Spleen (tissue), 11 donors: ENCODE data around the gene DELE1. TPM values are rescaled to one million over a fixed set of nuclear protein-coding genes. Genes with fewer than 3 reads are reported as not detected.

Experiments used
- DNase-seq: peaks from one replicate; pipeline ENCODE4 v3.0.0-alpha.2; 2020
- H3K27ac ChIP-seq, 8 donors: fragments of 200-600 bp; sonication (generic) in 7 of 8; 1 replicate in 4 of 8; 2 replicates in 4 of 8; pipeline versions ENCODE4 v1.5.0 to v1.8.0; 2016 to 2021; ENCODE audit warnings: inconsistent platforms in 4 of 8, mild to moderate bottlenecking in 4 of 8, moderate library complexity in 1 of 8
- H3K27me3 ChIP-seq, 7 donors: fragments of 200-600 bp; sonication (generic) in 6 of 7; replicated peaks in 1 of 7; 1 replicate in 4 of 7; 2 replicates in 3 of 7; pipeline versions ENCODE4 v1.5.0 to v1.8.0; 2016 to 2021; ENCODE audit warnings: inconsistent platforms in 3 of 7, mild to moderate bottlenecking in 1 of 7
- H3K36me3 ChIP-seq, 6 donors: fragments of 200-600 bp; sonication (generic) in 5 of 6; 1 replicate in 4 of 6; 2 replicates in 2 of 6; pipeline versions ENCODE4 v1.5.0 to v1.8.0; 2016 to 2021; ENCODE audit warnings: inconsistent platforms in 2 of 6
- H3K4me1 ChIP-seq, 6 donors: fragments of 200-600 bp; sonication (generic) in 5 of 6; 1 replicate in 3 of 6; 2 replicates in 3 of 6; pipeline versions ENCODE4 v1.5.0 to v1.8.0; 2016 to 2021; ENCODE audit warnings: inconsistent platforms in 3 of 6
- H3K4me3 ChIP-seq, 8 donors: fragments of 200-600 bp; sonication (generic) in 7 of 8; 1 replicate in 4 of 8; 2 replicates in 4 of 8; pipeline versions ENCODE4 v1.5.0 to v1.8.0; 2016 to 2021; ENCODE audit warnings: inconsistent platforms in 4 of 8, mild to moderate bottlenecking in 4 of 8, moderate library complexity in 2 of 8
- H3K9me3 ChIP-seq, 8 donors: fragments of 200-600 bp; sonication (generic) in 7 of 8; 1 replicate in 4 of 8; 2 replicates in 4 of 8; pipeline versions ENCODE4 v1.5.0 to v1.8.0; 2016 to 2021; ENCODE audit warnings: inconsistent platforms in 4 of 8
- POLR2A ChIP-seq, 3 donors: fragments of 450-650 bp; IDR thresholded peaks; one replicate each; pipeline ENCODE4 v1.5.1; 2017; ENCODE audit warnings: antibody characterized with exemption in 3 of 3, mild to moderate bottlenecking in 1 of 3
- POLR2AphosphoS5 ChIP-seq, 3 donors: sonication (generic); formaldehyde crosslinking; IDR thresholded peaks; one replicate each; pipeline ENCODE4 v1.5.1; 2017; ENCODE audit warnings: antibody characterized with exemption in 3 of 3
- WGBS, 5 donors: extraction: QIAGEN DNeasy Blood & Tissue Kit in 3 of 5; methylation state at CpG; one replicate each; pipeline versions ENCODE4 v1.1.5 to v1.1.7; 2013 to 2018; 5-methylcytosine and 5-hydroxymethylcytosine counted together
- intact Hi-C: fragments of 100-400 bp; cut with DNase I; formaldehyde crosslinking; loops from one replicate; pipeline ENCODE4 v1.15.0; 2023; ENCODE audit warnings: low total_unique reads
- polyA plus RNA-seq, 3 donors: library from polyadenylated mRNA; stranded (reverse); fragments of 200-250 nt; gene quantifications; one replicate each; pipeline ENCODE4 v1.2.1, GENCODE V29; 2013
- total RNA-seq, 7 donors: library from RNA; depleted of rRNA in 3 of 7; stranded (reverse); fragments of >200 nt in 3 of 7; fragmentation: NEBNext Ultra II Directional in 4 of 7; extraction: Animal tissue kit (Norgen Biotek cat#: 25700) in 4 of 7; gene quantifications; one replicate each; pipeline versions ENCODE4 v1.1.0 to v1.2.1, GENCODE V29; 2016 to 2021
- TF ChIP-seq, protein P1 (sequence below), 11 experiments: fragments of 200-600 bp in 7 of 11; fragments of 450-650 bp in 4 of 11; sonication (generic) in 4 of 11; IDR thresholded peaks in 8 of 11; conservative IDR thresholded peaks in 3 of 11; 1 replicate in 7 of 11; 2 replicates in 4 of 11; pipeline versions ENCODE4 v1.4.0 to v1.8.0; 2016 to 2021; ENCODE audit warnings: antibody characterized with exemption in 11 of 11, inconsistent platforms in 4 of 11, mild to moderate bottlenecking in 1 of 11
- donor health status: healthy with polysubstance abuse.
- donor health status: DM: no; HTN: no; CAD: no; lungs with moderate emphysema.
- donor health status: DM: no; HTN: no; CAD: no.
- donor health status: Bipolar disorder and iron deficiency.
- donor health status: healthy.
- donor health status: DM: no; HTN: no; CAD: no.
- donor health status: DM: yes; HTN: yes; CAD: no.

Gene DELE1
- total and polyA plus RNA-seq, 10 donors, result 36.1 to 194 (median 130) TPM

GRCh38 chr5:141948812-141949211 lies 25.1 kb downstream of the DELE1 start:
- 74 to 97% (median 86%) methylated on average over 2 of the region's 2 CpGs for WGBS, 5 donors
- DNase-seq, result no peak
- intact Hi-C loops, result no loop called here
- H3K4me3 ChIP-seq, result no peak overlapping the region
- TF ChIP-seq, protein P1, sequence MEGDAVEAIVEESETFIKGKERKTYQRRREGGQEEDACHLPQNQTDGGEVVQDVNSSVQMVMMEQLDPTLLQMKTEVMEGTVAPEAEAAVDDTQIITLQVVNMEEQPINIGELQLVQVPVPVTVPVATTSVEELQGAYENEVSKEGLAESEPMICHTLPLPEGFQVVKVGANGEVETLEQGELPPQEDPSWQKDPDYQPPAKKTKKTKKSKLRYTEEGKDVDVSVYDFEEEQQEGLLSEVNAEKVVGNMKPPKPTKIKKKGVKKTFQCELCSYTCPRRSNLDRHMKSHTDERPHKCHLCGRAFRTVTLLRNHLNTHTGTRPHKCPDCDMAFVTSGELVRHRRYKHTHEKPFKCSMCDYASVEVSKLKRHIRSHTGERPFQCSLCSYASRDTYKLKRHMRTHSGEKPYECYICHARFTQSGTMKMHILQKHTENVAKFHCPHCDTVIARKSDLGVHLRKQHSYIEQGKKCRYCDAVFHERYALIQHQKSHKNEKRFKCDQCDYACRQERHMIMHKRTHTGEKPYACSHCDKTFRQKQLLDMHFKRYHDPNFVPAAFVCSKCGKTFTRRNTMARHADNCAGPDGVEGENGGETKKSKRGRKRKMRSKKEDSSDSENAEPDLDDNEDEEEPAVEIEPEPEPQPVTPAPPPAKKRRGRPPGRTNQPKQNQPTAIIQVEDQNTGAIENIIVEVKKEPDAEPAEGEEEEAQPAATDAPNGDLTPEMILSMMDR (IDR thresholded peaks at IDR 0.05 in 8 of 11, conservative IDR thresholded peaks at IDR 0.05 in 3 of 11), result no peak
- TF ChIP-seq POLR2AphosphoS5 (IDR thresholded peaks at IDR 0.05) (no peak), POLR2A (IDR thresholded peaks at IDR 0.05) (no peak)
- no peaks in the 10 kb centered on the region for H3K27me3 ChIP-seq
- peaks cover 0 to 42% (median 5%) of the 10 kb centered on the region in 6 donors for H3K36me3 ChIP-seq
- H3K9me3 ChIP-seq, result no peaks in the 10 kb centered on the region
- no peak overlapping the region for H3K27ac ChIP-seq
- H3K4me1 ChIP-seq, result peaks cover 20 to 99% (median 75%) of the 10 kb centered on the region in 6 donors

- 63 to 85% (median 79%) methylated on average over 2 of the region's 2 CpGs for WGBS, 5 donors
- intact Hi-C loops, result no loop called here
- Histone ChIP-seq H3K4me1 (peaks cover 20 to 99% (median 74%) of the 10 kb centered on the region in 6 donors), H3K9me3 (no peaks in the 10 kb centered on the region), H3K36me3 (peaks cover 0 to 37% (median 4%) of the 10 kb centered on the region in 6 donors), H3K4me3 (no peak overlapping the region), H3K27ac (no peak overlapping the region), H3K27me3 (no peaks in the 10 kb centered on the region)
- no peak for DNase-seq
- TF ChIP-seq POLR2AphosphoS5 (IDR thresholded peaks at IDR 0.05), result no peak
- no peak for TF ChIP-seq POLR2A (IDR thresholded peaks at IDR 0.05)
These were observed 25.8 kb downstream of the DELE1 start for GRCh38 chr5:141949511-141949910.

DNA sequence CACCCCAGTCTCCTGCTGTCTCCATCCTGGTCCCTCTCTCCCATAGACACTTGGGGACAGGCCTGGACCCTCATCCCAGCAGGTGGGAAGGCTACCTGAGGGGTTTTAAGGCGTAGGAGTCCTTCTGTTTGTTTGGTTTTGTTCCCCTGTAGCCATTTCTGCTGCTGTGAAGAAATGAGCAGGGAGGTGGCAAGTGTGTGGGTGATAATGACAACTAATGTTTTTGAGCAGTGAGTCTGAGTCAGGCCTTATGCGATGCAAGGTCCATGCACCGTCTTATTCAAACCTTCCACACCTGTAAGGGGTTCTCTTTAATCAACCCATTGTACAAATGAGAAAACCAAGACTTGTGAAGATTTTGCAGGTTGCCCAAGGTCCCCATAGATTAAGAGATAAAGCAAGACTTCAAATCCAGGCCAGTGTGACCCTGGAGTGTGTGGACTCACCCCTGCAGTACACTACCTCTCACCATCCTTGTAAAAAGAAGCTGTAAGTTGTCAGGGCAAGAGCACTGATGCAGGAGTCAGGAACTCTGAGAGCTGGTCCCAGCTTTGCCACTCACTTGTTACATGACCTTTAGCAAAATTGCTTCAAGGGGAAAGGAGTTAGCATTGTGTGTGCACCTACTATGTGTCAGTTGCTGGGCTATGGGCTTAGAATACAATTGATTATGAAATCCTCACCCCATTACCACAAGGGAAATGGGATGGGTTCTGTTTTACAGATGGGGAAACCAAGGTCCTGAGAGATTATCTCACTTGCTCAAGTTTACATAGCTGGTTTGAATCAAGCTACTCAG lies 26.7 kb downstream of the DELE1 start:
- peaks cover 0 to 30% (median 4%) of the 10 kb centered on the region in 6 donors for H3K36me3 ChIP-seq
- TF ChIP-seq POLR2AphosphoS5 (IDR thresholded peaks at IDR 0.05), result no peak
- TF ChIP-seq, protein P1 (IDR thresholded peaks at IDR 0.05 in 8 of 11, conservative IDR thresholded peaks at IDR 0.05 in 3 of 11), result no peak
- no peak for TF ChIP-seq POLR2A (IDR thresholded peaks at IDR 0.05)
- WGBS, 5 donors, result 90 to 96% (median 92%) methylated on average over 3 of the region's 3 CpGs
- peaks cover 20 to 98% (median 72%) of the 10 kb centered on the region in 6 donors for H3K4me1 ChIP-seq
- no peak overlapping the region for H3K27ac ChIP-seq
- no peak for DNase-seq
- H3K27me3 ChIP-seq, result no peaks in the 10 kb centered on the region
- intact Hi-C loops, result loop anchor here (10.0 kb wide), 1 partner anchor 66 kb away; no protein-coding TSS in a partner anchor
- H3K4me3 ChIP-seq, result no peak overlapping the region
- no peaks in the 10 kb centered on the region for H3K9me3 ChIP-seq

DNA sequence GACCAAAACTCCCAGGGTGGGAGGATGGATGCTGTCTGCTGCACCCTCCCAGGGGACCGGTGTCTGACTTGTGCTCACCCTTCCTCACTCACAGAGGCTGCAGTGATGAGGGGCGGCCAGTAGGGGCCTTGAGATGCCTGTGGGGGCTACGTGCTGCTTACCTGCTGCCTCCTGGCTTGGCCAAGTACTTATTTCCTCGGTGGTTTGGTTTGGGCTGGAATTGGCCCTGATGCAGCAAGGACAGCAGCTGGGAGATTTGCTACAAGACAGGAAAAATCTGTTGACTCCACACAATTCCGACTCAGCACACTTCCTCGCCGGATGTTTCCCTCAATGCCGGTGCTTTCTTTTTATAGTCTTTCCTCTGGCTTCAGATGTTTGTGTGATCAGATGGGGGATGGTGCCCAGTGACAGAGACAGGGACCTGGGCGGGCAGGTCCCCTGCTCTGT lies 27.7 kb downstream of the DELE1 start:
- H3K27me3 ChIP-seq, result no peaks in the 10 kb centered on the region
- 24 to 54% (median 37%) methylated on average over 9 of the region's 9 CpGs for WGBS, 5 donors
- H3K27ac ChIP-seq, result peak overlapping the region in 5 of 8 donors; percentile 44 to 82 (median 71)
- TF ChIP-seq, protein P1 (IDR thresholded peaks at IDR 0.05 in 8 of 11, conservative IDR thresholded peaks at IDR 0.05 in 3 of 11), result peak in 7 of 11 experiments; percentile 8 to 48 (median 41)
- no peak for TF ChIP-seq POLR2A (IDR thresholded peaks at IDR 0.05)
- peak in 2 of 3 donors; percentile 58 to 71 for TF ChIP-seq POLR2AphosphoS5 (IDR thresholded peaks at IDR 0.05)
- H3K4me1 ChIP-seq, result peaks cover 20 to 98% (median 63%) of the 10 kb centered on the region in 6 donors
- no peak for DNase-seq
- H3K36me3 ChIP-seq, result peaks cover 0 to 38% (median 4%) of the 10 kb centered on the region in 6 donors
- intact Hi-C loops, result loop anchor here (10.0 kb wide), 1 partner anchor 67 kb away; no protein-coding TSS in a partner anchor
- H3K9me3 ChIP-seq, result no peaks in the 10 kb centered on the region
- H3K4me3 ChIP-seq, result peak overlapping the region in 2 of 8 donors; percentile 53 to 64
